ENCODE data around the gene ZSWIM7.

Gene ZSWIM7

GRCh38 chr17:16025202-16025601 is 25.7 kb upstream of the ZSWIM7 start:
- Histone ChIP-seq H3K27me3 (replicated peaks; ENCODE audit: control insufficient read depth, insufficient read depth, low read length) (no peaks in the 10 kb centered on the region), H3K36me3 (ENCODE audit: control insufficient read depth, insufficient read depth, low read length) (peaks cover 23% of the 10 kb centered on the region), H3K4me3 (replicated peaks; ENCODE audit: low read depth, low read length) (no peak overlapping the region)
- TF ChIP-seq CTCF (IDR thresholded peaks at IDR 0.05; ENCODE audit: insufficient read depth, low read length, poor library complexity, severe bottlenecking): no peak
- DNase-seq (ENCODE audit: extremely low read depth, insufficient read length): no peak

GRCh38 chr17:16023881-16024280 is 24.4 kb upstream of the ZSWIM7 start:
- DNase-seq (ENCODE audit: extremely low read depth, insufficient read length): no peak
- TF ChIP-seq CTCF (IDR thresholded peaks at IDR 0.05; ENCODE audit: insufficient read depth, low read length, poor library complexity, severe bottlenecking): no peak
- Histone ChIP-seq H3K27me3 (replicated peaks; ENCODE audit: control insufficient read depth, insufficient read depth, low read length) (no peaks in the 10 kb centered on the region), H3K4me3 (replicated peaks; ENCODE audit: low read depth, low read length) (no peak overlapping the region), H3K36me3 (ENCODE audit: control insufficient read depth, insufficient read depth, low read length) (peaks cover 20% of the 10 kb centered on the region)

GRCh38 chr17:16019347-16019746 is 19.8 kb upstream of the ZSWIM7 start:
- Histone ChIP-seq H3K27me3 (replicated peaks; ENCODE audit: control insufficient read depth, insufficient read depth, low read length) (no peaks in the 10 kb centered on the region), H3K4me3 (replicated peaks; ENCODE audit: low read depth, low read length) (no peak overlapping the region), H3K36me3 (ENCODE audit: control insufficient read depth, insufficient read depth, low read length) (peaks cover 4% of the 10 kb centered on the region)
- no peak for DNase-seq (ENCODE audit: extremely low read depth, insufficient read length)
- no peak for TF ChIP-seq CTCF (IDR thresholded peaks at IDR 0.05; ENCODE audit: insufficient read depth, low read length, poor library complexity, severe bottlenecking)

GRCh38 chr17:16013943-16014407 is 14.5 kb upstream of the ZSWIM7 start:
- TF ChIP-seq CTCF (IDR thresholded peaks at IDR 0.05; ENCODE audit: insufficient read depth, low read length, poor library complexity, severe bottlenecking): no peak
- Histone ChIP-seq H3K27me3 (replicated peaks; ENCODE audit: control insufficient read depth, insufficient read depth, low read length) (no peaks in the 10 kb centered on the region), H3K36me3 (ENCODE audit: control insufficient read depth, insufficient read depth, low read length) (peaks cover 2% of the 10 kb centered on the region; the same call in 1 of the 2 replicates), H3K4me3 (replicated peaks; ENCODE audit: low read depth, low read length) (no peak overlapping the region)
- DNase-seq (ENCODE audit: extremely low read depth, insufficient read length): no peak

DNA sequence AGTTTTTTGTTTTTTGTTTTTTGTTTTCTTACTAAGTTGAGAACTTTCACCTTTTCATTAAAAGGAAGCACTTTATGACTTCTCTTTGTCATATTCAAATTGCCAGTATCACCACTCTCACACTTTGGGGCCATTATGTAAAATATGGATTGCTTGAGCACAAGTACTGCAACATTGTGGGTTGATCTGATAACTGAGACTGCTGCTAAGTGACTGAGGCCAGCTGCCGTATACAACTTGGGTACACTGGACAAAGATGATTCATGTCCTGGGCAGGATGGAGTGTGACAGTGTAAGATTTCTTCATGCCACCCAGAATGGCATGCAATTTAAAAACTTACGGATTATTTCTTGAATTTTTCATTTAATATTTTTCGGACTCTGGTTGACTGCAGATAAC is 7.9 kb upstream of the ZSWIM7 start:
- peaks cover 13% of the 10 kb centered on the region for H3K36me3 ChIP-seq (ENCODE audit: control insufficient read depth, insufficient read depth, low read length)
- no peak for DNase-seq (ENCODE audit: extremely low read depth, insufficient read length)
- H3K27me3 ChIP-seq (replicated peaks; ENCODE audit: control insufficient read depth, insufficient read depth, low read length): no peaks in the 10 kb centered on the region
- no peak overlapping the region for H3K4me3 ChIP-seq (replicated peaks; ENCODE audit: low read depth, low read length)
- TF ChIP-seq CTCF (IDR thresholded peaks at IDR 0.05; ENCODE audit: insufficient read depth, low read length, poor library complexity, severe bottlenecking): no peak

- Histone ChIP-seq H3K27me3 (replicated peaks; ENCODE audit: control insufficient read depth, insufficient read depth, low read length) (no peaks in the 10 kb centered on the region), H3K4me3 (replicated peaks; ENCODE audit: low read depth, low read length) (no peak overlapping the region), H3K36me3 (ENCODE audit: control insufficient read depth, insufficient read depth, low read length) (peaks cover 13% of the 10 kb centered on the region)
- DNase-seq (ENCODE audit: extremely low read depth, insufficient read length): no peak
- no peak for TF ChIP-seq CTCF (IDR thresholded peaks at IDR 0.05; ENCODE audit: insufficient read depth, low read length, poor library complexity, severe bottlenecking)
Observed at GRCh38 chr17:16005636-16006035, 6.1 kb upstream of the ZSWIM7 start.
